HG02642 (cell line): ENCODE results near the gene KLHL3.

ENCODE experiments used
- ATAC-seq: cut with Tn5 transposase; IDR thresholded peaks from one replicate; pipeline ENCODE4 v1.9.1; 2021; ENCODE audit warnings: mild to moderate bottlenecking; ENCODE audit not compliant: unreplicated experiment, poor library complexity

KLHL3 gene

DNA sequence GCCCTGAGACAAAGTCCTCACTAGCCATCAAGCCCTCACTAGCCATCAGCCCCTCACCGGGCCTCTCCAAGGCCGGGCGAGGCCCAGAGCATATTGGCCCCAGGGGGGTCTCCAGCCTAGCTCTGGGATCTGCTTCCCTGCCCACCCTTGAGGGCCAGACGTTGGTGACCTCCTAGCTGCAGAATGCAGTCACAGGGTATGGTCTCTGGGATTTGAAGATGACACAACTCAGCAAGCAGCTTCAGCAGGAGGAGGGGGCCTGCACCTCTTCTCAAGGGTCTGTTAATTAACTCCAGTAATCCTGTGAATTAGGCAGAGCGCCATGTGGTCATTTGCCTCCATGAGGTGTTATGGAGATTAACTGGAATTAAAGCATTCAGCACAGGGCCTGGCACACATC lies 119.8 kb downstream of the KLHL3 start:
- no peak for ATAC-seq

- no peak for ATAC-seq
Observed at GRCh38 chr5:137615171-137615775, 120.6 kb downstream of the KLHL3 start.

GRCh38 chr5:137613554-137614265 lies 122.2 kb downstream of the KLHL3 start:
- no peak for ATAC-seq

DNA sequence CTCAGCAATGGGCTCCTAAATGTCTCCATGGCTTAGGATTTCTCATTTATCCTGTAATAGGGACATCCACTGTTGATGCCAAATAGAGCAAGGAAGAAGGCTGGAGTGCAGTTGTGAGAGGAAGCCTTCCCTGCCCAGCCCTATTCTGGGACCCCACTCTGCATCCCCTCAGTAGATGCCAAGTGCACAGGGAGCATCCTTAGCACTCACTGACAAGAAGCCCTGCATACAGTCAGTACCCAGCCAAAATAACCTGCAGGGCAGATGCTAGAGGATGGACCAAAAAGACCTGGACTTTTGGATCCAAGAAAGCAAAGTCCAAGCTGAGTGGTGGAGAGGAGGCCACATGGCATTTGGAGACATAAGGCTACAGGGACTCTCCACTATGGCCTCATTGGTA lies 123.3 kb downstream of the KLHL3 start:
- ATAC-seq: no peak

GRCh38 chr5:137611794-137612435 lies 124.0 kb downstream of the KLHL3 start:
- no peak for ATAC-seq

GRCh38 chr5:137611011-137611580 lies 124.8 kb downstream of the KLHL3 start:
- ATAC-seq: no peak

GRCh38 chr5:137610598-137610997 lies 125.3 kb downstream of the KLHL3 start:
- no peak for ATAC-seq

DNA sequence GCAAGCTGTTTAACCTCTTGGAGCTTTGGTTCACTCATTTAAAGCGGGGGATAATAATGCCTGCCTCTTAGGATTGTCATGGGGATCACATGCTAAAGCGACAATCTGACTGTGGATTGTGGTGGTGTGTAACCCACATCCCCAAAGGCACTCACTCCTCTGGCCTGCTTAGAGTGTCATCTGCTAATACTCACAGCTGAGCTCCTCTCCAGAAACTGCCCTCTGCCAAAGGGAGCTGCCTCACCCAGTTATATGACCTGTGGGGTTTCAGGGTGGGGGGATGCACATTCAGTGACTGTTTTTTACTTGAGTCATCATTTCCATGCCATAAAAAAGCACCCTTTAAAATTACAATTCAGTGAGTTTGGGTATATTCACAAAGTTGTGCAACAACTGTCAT lies 126.8 kb downstream of the KLHL3 start:
- no peak for ATAC-seq

- no peak for ATAC-seq
Observed at GRCh38 chr5:137607771-137608170, 128.1 kb downstream of the KLHL3 start.

- ATAC-seq: no peak
Observed at GRCh38 chr5:137606401-137606800, 129.5 kb downstream of the KLHL3 start.

- no peak for ATAC-seq
Observed at GRCh38 chr5:137605411-137605810, 130.5 kb downstream of the KLHL3 start.

GRCh38 chr5:137604348-137605095 lies 131.4 kb downstream of the KLHL3 start:
- no peak for ATAC-seq

DNA sequence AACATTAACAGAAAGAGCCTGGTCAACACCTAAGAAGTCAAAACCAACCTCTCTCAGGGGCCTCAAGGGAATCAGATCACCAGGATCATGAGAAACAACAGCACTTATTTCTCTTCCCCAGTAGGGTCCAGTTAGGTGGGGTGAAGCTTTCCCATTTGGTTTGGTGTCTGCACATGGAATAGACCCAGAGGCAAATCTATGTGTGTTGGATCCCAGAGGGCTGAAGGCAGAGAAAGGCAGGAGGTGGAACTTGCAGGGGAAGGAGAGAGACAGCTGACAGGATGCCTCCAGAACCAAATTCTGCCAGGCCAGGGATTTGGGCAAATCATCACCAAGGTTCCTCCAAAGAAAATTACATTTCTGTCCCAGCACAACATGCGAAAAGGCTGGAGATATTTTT lies 132.0 kb downstream of the KLHL3 start:
- no peak for ATAC-seq

- ATAC-seq: no peak
Observed at GRCh38 chr5:137603356-137603755, 132.5 kb downstream of the KLHL3 start.

DNA sequence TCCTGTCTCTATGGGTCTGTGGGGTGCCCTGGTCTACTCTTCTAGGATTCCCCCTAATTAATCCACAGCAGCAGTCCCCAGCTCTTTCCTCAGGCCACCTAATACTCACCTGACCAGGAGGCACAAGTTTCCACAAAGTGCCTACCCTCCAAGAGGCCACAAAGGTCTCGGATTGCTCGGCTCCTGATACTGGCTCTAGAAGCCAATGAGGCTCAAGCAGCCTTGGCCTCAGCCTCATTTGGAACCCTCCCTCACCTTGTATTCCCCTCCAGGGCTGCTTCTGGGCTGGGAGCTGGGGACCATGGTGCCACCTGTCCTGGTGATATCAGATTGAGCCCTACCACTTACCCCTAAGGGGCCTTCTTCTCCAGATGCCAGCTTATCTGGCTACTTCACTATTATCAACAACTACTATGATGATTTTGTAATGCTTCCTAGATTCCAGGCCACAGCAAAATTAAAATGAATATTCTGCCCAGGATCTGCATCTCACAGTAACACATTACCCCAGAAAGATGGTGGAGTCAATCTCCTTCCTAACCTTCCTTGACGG lies 133.1 kb downstream of the KLHL3 start:
- ATAC-seq: no peak

GRCh38 chr5:137600721-137601360 lies 135.0 kb downstream of the KLHL3 start:
- no peak for ATAC-seq

DNA sequence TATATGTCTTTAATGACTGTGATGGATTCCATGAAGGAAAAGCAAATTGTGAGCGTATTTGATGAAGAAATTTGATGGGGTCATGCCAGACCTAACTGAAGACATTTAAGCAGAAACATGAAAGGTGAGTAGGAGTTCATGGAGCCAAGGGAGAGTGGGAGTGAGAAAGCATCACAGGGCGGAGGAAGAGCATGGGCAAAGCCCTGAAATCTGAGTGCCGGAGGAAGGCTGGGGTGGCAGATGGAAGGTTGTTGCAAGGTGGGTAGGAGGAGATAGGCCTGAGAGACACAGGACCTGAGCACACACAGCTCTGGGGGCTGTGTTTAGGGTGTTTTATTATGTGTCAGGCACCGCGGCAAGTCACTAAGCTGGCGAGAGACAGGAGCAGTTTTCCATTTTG lies 136.4 kb downstream of the KLHL3 start:
- ATAC-seq: no peak

DNA sequence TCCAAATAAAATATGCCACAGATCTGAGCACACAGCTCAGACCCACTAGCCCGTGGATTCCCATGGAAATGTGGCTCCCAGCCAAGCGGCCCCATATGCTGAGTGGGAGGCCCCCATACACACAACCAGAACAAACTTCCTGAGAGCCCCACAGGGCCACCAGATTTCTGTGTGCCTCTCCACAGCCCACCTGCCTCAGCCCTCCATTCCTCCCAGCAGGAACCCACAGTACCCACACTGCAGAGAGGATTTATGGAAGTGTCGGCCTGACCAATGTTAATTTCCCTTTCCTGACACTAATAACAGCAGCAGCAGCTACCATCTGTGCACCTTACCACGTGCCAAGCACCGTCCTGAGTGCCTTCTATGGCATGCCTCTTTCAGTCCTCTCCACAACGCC lies 137.5 kb downstream of the KLHL3 start:
- ATAC-seq: no peak

DNA sequence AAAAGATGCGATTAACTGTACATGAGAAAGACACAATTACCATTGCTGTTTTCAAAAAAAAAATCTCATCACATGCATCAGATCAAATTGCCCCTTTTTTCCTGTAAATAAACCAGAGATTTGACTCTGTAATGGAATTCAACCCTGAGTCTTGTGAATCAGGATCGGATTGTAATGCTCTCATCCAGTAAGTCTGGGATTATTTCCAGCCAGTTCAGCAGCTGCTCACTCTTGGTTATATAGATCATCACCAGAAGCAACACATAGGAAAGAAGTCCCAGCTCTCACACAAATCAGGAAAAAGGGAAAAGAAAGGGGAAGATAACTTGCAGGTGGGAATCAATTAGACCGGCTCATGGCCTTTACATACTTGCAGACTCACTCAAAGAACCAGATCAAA lies 138.9 kb downstream of the KLHL3 start:
- no peak for ATAC-seq
